HG03432 (cell line): ENCODE measurements around the gene PNPLA7.

Experiments
- ATAC-seq: cut with Tn5 transposase; IDR thresholded peaks from one replicate; pipeline ENCODE4 v1.9.1; 2021; ENCODE audit warnings: mild to moderate bottlenecking, moderate library complexity; ENCODE audit not compliant: unreplicated experiment

PNPLA7 gene

DNA sequence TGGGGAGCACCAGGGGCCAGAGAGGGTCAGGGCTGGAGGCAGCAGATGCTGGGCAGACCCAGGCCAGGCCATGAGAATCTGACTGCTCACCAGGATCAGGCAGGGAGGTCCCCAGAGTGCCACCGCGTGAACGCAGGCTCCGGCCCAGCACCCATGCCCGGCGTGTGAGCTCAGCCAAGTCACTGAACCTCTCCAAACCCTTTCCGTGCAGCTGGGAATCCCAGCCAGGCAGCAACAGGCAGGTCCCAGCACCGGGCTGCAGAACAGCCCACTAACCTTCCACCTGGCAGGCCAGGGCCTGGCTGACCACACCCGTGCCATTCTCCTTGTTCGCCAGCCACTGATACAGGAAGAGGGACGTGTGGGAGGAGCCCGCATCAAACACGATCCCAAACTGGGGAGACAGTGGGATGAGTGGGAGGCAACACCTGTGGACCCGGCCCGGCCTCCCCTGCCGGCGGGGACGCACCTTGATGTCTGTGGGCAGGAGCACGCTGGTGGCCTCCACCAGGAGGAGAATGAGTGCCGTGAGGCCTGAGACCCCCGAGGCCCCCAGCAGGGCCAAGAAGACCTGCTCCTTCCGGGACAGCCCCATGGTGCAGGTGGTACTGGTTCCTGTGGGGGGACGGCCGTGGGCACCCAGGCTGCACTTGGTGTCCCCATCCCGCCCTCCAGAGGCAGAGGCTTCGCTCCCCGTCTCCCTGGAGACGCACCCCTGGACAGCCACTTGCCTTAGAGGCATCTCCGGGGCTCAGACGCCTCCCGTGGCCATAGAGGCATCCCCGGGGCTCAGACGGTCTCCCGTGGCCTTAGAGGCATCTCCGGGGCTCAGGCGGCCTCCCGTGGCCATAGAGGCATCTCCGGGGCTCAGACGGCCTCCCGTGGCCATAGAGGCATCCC lies 112.3 kb downstream of the PNPLA7 start:
- ATAC-seq = no peak

DNA sequence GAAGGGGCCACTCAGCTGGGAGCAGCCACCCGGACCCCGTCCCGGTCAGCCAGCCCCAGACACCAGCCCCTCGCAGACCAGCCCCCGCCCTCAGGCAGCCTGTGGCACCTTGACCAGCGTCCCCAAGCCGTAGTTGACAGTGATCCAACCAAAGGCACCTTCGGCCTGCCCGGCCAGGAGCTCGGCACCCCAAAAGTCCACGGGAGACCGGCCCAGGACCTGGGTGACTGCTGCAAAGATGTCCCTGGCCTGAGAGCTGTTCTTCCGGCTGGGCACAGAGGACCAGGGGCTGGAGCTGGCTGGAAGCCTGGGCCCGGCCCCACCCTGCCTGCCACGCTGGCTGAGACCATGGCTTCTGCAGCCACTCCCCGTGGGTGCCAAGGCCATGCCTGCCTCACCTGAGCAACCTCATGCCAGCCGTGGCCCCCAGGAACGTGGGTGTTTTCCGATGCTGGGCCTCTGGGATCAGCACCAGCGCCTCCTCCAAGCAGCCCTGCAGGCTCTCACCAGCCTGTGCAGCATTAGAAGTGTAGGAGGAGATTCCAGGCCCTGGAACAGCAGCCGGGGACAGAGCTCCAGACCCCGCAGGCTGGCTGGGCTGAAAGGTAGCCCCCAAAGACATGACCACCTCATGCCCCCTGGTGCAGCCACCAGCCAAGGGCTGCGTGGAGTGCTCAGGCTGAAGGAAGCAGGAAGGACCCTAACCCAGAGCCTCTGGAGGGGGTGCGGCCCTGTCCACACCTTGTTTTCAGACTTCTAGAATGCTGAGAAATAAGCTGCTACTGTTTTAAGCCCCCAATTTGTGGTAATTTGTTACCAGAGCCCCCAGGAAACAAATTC lies 113.2 kb downstream of the PNPLA7 start:
- no peak for ATAC-seq

DNA sequence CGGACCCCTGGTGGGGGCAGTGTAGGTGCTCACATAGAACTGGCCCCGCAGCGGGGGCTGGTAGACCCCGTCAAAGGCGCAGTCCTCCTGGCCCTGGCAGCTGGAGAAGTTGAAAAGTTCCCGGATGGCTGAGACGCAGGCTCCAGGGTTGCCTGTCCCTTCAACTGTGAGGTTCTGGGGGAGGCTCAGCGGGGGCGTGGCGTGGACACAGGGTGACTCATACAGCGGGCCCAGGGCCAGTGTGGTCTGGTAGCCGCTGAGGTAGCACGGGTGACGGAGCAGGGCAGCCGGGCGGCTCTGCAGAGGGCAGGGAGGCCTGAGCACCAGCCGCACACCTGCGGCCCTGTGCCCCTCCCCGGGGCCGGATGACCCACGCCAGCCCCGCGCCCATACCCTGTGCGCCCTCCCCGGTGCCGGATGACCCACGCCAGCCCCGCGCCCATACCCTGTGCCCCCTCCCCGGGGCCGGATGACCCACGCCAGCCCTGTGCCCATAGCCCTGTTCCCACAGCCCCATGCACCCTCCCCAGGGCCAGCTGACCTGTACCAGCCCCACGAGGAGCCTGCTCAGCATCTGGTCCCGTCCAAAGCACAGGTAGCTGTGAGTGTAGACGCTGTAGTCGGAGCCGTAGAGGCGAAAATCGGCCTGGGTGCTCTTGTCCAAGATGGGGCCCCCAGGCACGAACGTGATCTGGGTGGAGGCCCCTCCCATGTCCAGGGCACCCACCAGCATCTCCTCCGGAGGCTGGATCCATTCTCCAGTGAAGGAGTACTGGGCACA lies 114.0 kb downstream of the PNPLA7 start:
- ATAC-seq = no peak

DNA sequence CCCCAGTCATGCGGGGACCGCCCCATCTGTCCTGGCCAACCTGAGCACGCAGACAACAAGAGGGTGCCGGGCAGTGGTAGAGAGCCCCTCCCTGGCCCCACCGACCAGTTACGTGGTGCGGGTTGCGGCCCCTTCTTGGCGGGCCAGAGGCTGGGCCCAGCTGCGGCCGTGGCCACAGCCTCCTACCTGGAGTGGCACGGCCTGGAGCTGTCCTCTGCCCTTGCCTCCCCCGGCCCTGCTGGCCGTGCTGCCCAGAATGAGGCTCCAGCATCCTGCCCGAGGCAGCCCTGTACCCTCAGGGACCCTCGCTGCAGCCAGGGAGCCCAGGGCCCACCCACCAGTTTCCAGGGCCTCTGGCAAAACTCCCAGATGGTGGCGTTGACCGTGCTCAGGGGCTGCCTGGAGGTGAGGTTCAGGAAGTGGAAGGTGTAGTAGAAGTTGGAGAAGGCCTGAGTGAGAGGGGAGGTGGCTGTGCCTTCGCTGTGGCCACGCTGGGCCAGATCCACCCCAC lies 114.8 kb downstream of the PNPLA7 start:
- ATAC-seq = no peak

DNA sequence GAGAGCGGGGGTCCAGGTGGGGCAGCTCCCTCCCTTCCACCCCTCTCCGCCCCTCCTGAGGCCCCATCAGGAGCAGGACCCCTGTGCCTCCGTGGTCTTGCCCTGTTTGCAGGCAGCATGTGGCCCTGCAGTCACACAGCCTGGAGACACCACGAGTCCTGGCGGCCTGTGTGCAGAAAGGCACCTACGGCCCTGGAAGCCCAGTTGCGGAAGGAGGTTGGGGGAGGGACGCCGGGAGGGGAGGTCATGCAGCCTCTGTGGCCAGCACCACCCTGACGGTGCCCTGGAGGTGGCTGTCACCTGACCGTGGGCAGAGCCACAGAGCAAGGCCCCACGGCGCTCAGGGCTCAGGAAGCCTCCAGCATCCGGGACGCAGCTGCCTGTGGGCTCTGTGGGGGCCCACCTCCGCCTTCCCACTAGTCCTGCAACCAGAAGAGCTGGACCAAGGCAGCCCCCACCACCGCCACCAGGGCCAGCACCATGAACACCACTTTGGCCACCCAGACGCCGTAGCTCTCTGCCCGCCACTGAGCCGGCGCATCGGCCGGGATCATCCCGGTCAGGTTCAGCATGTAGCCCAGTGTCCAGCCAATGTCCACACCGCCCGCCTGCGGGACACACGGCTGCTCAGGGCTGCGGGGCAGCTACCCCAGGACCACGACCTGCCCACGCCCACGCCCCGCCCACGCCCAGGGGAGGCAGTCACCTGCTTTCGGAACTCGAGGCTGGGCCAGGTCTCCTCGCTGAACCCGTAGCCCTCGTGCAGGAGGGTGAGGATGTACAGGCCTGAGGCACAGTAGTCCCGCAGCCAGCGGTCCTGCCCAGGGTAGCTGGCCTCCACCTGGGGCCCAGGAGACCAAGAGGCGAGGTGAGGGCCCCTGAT lies 115.5 kb downstream of the PNPLA7 start:
- ATAC-seq = no peak

DNA sequence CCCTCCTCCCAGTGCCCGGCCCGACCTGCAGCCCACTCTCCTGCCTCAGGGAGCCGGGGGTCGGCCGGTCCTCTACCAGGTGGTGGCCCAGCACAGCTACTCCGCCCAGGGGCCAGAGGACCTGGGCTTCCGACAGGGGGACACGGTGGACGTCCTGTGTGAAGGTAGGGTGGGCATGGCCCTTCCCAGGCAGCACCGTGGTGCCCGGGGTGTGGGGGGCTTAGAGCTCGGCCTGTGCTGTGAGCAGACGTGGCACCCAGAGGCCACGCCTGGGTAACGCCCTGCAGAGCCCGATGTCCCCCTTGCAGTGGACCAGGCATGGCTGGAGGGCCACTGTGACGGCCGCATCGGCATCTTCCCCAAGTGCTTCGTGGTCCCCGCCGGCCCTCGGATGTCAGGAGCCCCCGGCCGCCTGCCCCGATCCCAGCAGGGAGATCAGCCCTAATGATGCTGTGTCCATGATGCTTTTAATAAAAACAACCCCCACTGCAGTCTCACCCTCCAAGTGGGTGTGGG lies 116.2 kb downstream of the PNPLA7 start:
- no peak for ATAC-seq

DNA sequence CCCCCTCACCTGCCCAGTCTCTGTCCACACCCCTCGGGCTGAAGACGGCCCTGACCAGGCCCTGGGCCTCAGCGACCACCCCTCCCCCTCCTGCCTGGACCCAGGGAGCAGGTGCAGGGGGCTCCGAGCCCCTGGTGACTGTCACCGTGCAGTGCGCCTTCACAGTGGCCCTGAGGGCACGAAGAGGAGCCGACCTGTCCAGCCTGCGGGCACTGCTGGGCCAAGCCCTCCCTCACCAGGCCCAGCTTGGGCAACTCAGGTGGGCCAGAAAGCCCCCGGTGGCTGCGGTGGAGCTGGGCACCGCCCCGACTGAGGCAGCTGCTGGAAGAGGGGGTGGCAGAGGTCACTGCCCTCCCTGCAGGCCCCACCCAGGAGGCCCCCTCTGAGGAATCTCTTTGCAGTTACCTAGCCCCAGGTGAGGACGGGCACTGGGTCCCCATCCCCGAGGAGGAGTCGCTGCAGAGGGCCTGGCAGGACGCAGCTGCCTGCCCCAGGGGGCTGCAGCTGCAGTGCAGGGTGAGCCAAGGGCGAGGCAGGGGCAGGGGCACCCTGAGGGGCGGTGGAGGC lies 116.8 kb downstream of the PNPLA7 start:
- no peak for ATAC-seq

DNA sequence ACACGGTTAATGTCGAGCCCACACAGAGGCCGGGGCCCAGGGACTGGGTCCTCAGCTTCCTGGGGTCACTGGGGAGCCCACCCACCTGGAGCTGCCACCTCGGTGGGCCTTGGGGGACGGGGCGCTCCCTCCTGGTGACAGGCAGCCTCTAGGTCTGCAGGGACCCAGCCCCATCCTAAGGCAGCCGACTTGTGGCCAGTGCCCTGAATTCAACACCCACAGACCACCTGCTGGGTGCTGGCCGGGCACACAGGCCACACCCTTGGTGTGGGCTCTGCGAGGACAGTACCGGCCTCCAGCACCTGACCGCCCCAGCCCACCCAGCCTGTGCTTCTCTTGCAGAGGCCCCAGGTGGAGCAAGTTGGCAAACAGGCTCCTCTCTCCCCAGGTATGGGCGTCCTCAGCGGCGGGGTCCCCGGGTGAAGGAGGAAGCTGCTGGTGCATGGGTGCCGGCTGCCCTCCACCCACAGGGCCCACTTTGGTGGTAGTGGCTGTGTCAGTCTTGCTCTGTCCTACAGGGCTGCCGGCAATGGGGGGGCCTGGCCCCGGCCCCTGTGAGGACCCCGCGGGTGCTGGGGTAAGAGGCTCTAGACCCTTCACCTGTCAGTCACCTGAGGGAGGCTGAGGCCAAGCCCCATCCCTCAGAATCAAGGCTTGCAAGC lies 117.4 kb downstream of the PNPLA7 start:
- ATAC-seq = no peak

DNA sequence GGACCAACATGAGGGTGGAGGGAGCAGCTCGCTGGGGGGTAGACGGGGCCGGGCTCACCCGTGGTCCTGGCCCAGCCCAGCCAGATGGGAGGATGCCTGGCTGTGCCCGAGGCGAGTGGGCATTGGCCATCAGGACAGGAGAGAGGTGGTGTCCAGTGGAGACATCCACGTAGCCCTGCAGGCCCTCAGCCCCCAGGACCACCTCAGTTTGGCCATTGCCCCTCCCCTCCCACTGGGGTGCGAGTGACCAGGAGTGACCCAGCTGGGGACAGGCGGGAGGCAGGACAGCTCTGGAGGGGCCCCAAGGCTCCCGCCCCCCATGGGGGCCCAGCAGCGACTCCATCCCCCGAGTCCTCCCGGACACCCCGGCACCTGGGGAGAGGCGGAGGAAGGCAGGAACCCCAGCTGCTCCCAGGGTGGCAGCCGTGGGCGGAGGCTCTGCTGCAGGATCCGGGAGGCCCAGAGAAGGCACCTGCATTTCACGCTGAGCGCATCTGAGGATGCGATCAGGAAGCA lies 118.7 kb downstream of the PNPLA7 start:
- ATAC-seq = no peak

DNA sequence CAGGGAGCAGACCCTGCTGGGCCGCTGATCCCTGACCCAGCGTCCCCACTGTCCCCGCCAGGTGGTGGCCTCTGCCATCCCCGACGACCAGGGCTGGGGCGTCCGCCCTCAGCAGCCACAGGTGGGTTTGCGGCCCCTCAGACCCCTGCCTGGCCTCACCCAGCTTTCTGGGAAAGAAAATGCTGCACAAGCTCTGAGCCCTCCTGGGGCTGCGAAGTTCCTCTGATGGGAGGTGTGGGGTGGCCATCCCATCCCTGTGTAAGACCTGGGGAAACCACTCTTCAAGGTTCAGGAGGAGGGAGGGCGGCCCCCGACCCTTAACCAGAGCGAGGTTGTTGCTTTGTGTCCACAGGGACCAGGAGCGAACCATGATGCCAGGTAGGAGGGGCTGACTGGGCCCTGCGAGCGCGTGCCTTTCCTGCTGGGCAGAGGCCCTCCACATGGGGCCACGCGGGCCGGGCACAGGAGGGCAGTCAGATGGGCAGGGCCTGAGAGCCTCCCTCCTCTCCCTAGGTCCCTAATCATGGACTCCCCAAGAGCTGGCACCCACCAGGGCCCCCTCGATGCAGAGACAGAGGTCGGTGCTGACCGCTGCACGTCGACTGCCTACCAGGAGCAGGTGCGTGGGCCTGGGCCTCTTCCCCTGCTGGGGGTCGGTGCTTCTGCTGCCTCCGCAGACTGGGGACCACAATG lies 119.3 kb downstream of the PNPLA7 start:
- ATAC-seq = no peak

DNA sequence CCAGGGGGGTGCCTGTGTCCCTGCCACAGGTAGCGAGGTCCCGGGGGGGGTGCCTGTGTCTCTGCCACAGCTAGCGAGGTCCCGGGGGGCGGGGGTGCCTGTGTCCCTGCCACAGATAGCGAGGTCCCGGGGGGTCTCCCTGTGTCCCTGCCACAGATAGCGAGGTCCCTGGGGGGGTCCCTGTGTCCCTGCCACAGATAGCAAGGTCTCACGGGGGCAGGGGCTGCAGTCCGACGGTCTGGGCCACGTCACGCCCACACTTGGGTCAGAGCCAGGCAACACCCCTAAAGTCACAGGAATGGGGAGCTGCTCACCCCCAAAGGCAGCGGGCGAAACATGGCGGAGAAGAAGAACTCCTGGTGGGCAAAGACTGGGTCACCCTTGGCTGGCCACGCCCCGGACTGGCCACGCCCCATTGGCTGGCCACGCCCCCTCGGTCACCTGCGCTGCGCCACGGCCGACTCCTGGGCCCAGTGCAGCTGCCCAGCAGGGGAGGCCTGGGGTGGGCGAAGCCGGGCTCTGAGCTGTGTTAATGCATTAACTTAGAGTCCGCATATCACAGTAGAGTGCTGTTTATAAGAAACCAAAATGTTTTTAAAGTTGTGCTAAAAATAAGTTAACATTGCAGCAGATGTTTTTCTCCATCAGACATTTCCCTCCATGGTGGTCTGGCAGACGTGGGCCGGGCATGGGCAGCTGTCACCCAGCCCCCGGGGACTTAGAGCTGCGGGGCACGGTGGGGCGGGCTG lies 120.1 kb downstream of the PNPLA7 start:
- ATAC-seq = no peak

DNA sequence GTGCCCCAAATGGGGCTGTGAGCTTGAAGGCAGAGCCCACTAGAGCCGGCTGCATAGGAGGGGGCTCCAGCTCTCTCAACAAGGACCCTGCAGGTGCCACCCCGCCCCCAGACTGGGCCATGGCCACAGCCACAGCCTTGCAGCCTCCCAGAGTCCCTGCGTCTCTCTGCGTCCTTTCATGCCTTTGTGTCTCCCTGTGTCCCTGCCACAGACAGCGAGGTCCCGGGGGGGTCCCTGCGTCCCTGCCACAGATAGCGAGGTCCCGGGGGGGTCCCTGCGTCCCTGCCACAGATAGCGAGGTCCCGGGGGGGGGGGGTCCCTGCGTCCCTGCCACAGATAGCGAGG lies 120.7 kb downstream of the PNPLA7 start:
- ATAC-seq = no peak

DNA sequence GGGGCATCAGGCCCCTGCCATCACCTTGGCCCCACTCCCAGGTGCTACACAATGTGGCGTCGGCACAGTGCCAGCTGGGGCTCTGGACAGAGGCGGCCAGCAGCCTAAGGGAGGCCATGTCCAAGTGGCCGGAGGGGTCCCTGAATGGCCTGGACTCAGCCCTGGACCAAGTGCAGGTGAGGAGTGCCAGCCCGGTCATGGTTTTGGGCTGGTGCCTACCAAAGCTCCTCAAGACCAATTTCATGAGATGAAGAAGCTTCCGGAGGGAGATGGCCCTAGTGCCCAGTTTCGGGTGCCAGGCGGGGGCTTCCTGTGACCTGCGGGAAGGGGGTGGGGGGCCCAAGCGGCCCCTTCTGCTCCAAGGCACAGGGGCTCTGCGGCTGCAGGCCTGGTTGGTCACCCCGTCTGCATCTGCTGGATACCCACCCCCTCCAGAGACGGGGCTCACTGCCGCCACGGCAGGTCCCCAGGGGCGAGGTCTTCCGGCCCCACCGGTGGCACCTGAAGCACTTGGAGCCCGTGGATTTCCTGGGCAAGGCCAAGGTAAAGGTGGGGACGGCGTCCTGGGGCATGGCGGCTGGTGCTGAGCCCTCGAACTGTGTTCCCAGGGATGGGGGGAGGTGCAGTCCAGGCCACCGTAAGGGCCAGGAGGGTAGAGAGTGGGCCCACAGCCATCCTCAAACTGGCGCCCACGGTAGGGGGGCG lies 121.2 kb downstream of the PNPLA7 start:
- no peak for ATAC-seq

DNA sequence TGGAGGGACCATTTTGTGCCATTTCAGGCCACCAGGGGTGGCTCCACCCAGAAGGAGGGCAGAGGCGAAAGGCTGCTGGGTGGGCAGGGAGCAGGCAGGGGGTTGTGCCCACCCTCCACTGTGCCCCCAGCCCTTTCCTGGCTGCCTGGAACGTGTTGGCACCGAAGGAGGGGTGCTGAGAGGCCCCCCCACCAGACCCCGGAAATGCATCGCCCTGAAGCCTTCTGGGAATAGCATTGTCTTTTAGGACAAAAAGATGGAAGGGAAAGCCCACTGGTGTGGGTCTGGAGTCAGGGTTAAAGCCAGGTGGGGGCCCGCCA lies 121.9 kb downstream of the PNPLA7 start:
- ATAC-seq = no peak

DNA sequence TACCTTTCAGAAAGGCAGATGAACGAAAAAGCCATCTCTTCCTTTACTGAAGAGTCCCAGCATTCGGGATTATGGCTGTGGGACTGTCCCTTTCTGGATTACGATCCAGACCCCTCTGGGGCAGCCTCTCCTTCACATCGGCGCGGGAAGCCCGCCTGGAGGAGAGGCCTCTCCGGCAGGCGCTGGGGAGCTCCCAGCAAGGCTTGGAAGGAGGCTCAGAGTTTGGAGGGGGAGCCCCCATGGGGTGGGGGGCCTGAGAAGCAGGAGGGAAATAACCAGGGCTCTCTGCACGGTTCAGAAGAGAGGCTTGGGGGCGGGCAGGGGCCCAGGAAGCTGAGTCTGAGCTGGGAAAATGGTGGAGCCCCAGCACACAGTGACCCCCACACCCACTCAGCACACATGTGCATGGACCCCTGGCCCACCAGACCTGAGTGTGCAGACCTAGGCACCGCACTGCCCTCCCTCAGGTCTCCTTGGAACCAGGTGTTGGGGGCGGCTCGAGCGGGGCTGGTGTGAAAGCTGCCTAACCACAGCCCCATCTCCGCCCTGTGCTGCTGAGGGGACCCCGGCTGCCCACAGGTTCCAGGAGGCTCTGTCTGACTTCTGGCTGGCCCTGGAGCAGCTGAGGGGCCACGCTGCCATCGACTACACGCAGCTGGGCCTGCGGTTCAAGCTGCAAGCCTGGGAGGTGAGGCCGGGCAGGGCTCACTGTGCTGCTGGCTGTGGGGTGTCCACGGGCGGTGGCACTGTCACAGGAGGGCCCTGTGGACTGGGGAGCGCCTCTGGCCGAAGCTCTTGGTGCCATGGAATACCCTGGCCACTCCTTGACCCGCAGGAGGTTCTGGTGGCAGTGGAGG lies 122.5 kb downstream of the PNPLA7 start:
- ATAC-seq = no peak

DNA sequence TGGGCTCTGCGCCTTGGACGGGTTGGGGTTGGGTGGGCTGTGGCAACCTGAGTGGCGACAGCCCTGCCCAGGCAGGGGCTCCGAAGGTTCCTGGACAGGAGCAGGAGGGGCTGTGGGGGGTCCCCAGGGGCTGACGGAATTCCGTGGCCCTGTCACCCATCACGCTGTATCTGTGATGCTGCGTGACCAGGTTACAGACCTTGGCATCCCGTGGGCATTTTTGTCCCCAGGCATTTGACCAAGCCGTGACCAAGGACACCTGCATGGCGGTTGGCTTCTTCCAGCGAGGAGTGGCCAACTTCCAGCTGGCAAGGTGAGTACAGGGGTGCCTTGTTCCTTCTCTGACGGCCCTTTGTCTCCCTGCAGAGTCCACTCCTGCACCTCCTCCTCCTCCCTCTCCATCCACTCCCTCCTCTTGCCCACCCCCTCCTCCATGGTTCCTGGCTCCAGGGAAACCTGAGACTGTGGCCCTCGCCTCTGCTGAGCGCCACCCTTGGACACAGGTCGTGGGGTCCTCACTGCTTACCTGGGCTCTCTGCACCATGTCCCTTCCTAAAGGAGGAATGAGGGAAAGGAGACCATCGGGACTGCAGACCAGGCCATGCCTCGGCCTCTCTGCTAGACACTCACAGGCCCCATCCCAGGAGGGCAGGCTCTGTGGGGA lies 124.1 kb downstream of the PNPLA7 start:
- no peak for ATAC-seq
